Measurements from ENCODE around the gene CNTD1. TPM values are rescaled to one million over a fixed set of nuclear protein-coding genes. Genes with fewer than 3 reads are reported as not detected.
"Not testable (repeated sequence)": the region's sequence is repeated elsewhere in the genome, so short reads cannot be mapped to it uniquely, and the experiment has no call there.

The CNTD1 gene
- polyA plus RNA-seq, 2 donors = 0.18 TPM

DNA sequence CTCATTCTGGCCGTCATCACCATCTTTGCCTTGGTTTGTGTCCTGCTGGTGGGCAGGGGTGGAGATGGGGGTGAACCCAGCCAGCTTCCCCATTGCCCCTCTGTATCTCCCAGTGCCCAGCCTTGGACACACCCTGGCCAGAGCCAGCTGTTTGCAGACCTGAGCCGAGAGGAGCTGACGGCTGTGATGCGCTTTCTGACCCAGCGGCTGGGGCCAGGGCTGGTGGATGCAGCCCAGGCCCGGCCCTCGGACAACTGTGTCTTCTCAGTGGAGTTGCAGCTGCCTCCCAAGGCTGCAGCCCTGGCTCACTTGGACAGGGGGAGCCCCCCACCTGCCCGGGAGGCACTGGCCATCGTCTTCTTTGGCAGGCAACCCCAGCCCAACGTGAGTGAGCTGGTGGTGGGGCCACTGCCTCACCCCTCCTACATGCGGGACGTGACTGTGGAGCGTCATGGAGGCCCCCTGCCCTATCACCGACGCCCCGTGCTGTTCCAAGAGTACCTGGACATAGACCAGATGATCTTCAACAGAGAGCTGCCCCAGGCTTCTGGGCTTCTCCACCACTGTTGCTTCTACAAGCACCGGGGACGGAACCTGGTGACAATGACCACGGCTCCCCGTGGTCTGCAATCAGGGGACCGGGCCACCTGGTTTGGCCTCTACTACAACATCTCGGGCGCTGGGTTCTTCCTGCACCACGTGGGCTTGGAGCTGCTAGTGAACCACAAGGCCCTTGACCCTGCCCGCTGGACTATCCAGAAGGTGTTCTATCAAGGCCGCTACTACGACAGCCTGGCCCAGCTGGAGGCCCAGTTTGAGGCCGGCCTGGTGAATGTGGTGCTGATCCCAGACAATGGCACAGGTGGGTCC, 52.9 kb downstream of the CNTD1 start:
- not testable (repeated sequence) for H3K27me3 ChIP-seq (ENCODE audit: control insufficient read depth in 1 of 2, insufficient read depth in 2 of 2, low read length in 2 of 2); H3K4me1 ChIP-seq (ENCODE audit: control insufficient read depth in 2 of 2, insufficient read depth in 2 of 2, low read length in 1 of 2); H3K9me3 ChIP-seq (ENCODE audit: control insufficient read depth in 2 of 2, insufficient read depth in 1 of 2, low read depth in 1 of 2, low read length in 1 of 2); H3K36me3 ChIP-seq (ENCODE audit: control insufficient read depth in 2 of 2, insufficient read depth in 2 of 2, low read length in 1 of 2)
- Histone ChIP-seq H3K27ac (ENCODE audit: low read depth in 2 of 2, low read length in 1 of 2) (peak overlapping the region; percentile 73 to 82), H3K4me3 (ENCODE audit: low read depth in 1 of 2, low read length in 2 of 2) (peak overlapping the region; percentile 27 to 29)
- 74 to 90% methylated on average over 13 to 25 of the region's 28 CpGs for WGBS, 2 donors

- WGBS, 2 donors = 75% methylated on average over 15 of the region's 15 CpGs
- peak overlapping the region; percentile 16 to 31 for H3K4me3 ChIP-seq (ENCODE audit: low read depth in 1 of 2, low read length in 2 of 2)
Measured at GRCh38 chr17:42852351-42852750, 53.7 kb downstream of the CNTD1 start.

DNA sequence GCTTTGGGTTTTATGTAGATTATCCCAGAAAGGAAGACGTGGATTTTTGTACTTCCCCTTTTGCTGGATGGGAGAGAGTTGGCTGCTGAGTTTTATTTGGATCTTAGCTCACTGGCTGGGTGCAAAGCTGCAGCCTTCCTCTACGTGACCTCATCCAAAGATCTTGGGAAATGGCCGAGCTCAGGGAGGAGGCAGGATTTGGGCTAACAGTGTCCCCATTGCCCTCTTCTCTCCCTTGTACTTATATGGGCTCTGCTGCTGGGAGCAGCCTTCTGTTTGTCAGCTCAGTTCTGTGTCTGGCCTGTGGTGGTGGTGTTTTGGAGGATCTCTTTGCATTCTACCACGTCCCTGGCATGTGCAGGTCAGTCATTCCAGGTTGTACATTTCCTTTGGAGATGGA, 54.3 kb downstream of the CNTD1 start:
- Histone ChIP-seq H3K4me1 (ENCODE audit: control insufficient read depth in 2 of 2, insufficient read depth in 2 of 2, low read length in 1 of 2) (peaks cover 4 to 5% of the 10 kb centered on the region in 2 donors), H3K9me3 (ENCODE audit: control insufficient read depth in 2 of 2, insufficient read depth in 1 of 2, low read depth in 1 of 2, low read length in 1 of 2) (no peaks in the 10 kb centered on the region), H3K4me3 (ENCODE audit: low read depth in 1 of 2, low read length in 2 of 2) (peak overlapping the region in 1 of 2 donors; percentile 31), H3K27ac (ENCODE audit: low read depth in 2 of 2, low read length in 1 of 2) (peak overlapping the region; percentile 59 to 80), H3K27me3 (ENCODE audit: control insufficient read depth in 1 of 2, insufficient read depth in 2 of 2, low read length in 2 of 2) (no peaks in the 10 kb centered on the region), H3K36me3 (ENCODE audit: control insufficient read depth in 2 of 2, insufficient read depth in 2 of 2, low read length in 1 of 2) (no peaks in the 10 kb centered on the region)
- 50 to 61% methylated on average over 4 of the region's 4 CpGs for WGBS, 2 donors

More at GRCh38 chr17:42852351-42852750, 53.7 kb downstream of the CNTD1 start:
- H3K36me3 ChIP-seq (ENCODE audit: control insufficient read depth in 2 of 2, insufficient read depth in 2 of 2, low read length in 1 of 2) = no peaks in the 10 kb centered on the region
- no peaks in the 10 kb centered on the region for H3K9me3 ChIP-seq (ENCODE audit: control insufficient read depth in 2 of 2, insufficient read depth in 1 of 2, low read depth in 1 of 2, low read length in 1 of 2)
- H3K4me1 ChIP-seq (ENCODE audit: control insufficient read depth in 2 of 2, insufficient read depth in 2 of 2, low read length in 1 of 2) = peaks cover 4 to 5% of the 10 kb centered on the region in 2 donors
- H3K27me3 ChIP-seq (ENCODE audit: control insufficient read depth in 1 of 2, insufficient read depth in 2 of 2, low read length in 2 of 2) = no peaks in the 10 kb centered on the region
- H3K27ac ChIP-seq (ENCODE audit: low read depth in 2 of 2, low read length in 1 of 2) = peak overlapping the region; percentile 59 to 80

- Histone ChIP-seq H3K27ac (ENCODE audit: low read depth in 2 of 2, low read length in 1 of 2) (peak overlapping the region in 1 of 2 donors; percentile 45), H3K4me1 (ENCODE audit: control insufficient read depth in 2 of 2, insufficient read depth in 2 of 2, low read length in 1 of 2) (peaks cover 4 to 5% of the 10 kb centered on the region in 2 donors), H3K36me3 (ENCODE audit: control insufficient read depth in 2 of 2, insufficient read depth in 2 of 2, low read length in 1 of 2) (no peaks in the 10 kb centered on the region), H3K9me3 (ENCODE audit: control insufficient read depth in 2 of 2, insufficient read depth in 1 of 2, low read depth in 1 of 2, low read length in 1 of 2) (no peaks in the 10 kb centered on the region), H3K4me3 (ENCODE audit: low read depth in 1 of 2, low read length in 2 of 2) (peak overlapping the region; percentile 5 to 31), H3K27me3 (ENCODE audit: control insufficient read depth in 1 of 2, insufficient read depth in 2 of 2, low read length in 2 of 2) (no peaks in the 10 kb centered on the region)
- 64 to 72% methylated on average over 5 of the region's 5 CpGs for WGBS, 2 donors
Measured at GRCh38 chr17:42853597-42853967, 54.9 kb downstream of the CNTD1 start.

- no peaks in the 10 kb centered on the region for H3K36me3 ChIP-seq (ENCODE audit: control insufficient read depth in 2 of 2, insufficient read depth in 2 of 2, low read length in 1 of 2)
- H3K9me3 ChIP-seq (ENCODE audit: control insufficient read depth in 2 of 2, insufficient read depth in 1 of 2, low read depth in 1 of 2, low read length in 1 of 2) = no peaks in the 10 kb centered on the region
- peaks cover 4 to 5% of the 10 kb centered on the region in 2 donors for H3K4me1 ChIP-seq (ENCODE audit: control insufficient read depth in 2 of 2, insufficient read depth in 2 of 2, low read length in 1 of 2)
- 71 to 75% methylated on average over 15 of the region's 15 CpGs for WGBS, 2 donors
- peak overlapping the region in 1 of 2 donors; percentile 45 for H3K27ac ChIP-seq (ENCODE audit: low read depth in 2 of 2, low read length in 1 of 2)
- no peaks in the 10 kb centered on the region for H3K27me3 ChIP-seq (ENCODE audit: control insufficient read depth in 1 of 2, insufficient read depth in 2 of 2, low read length in 2 of 2)
- peak overlapping the region; percentile 5 to 31 for H3K4me3 ChIP-seq (ENCODE audit: low read depth in 1 of 2, low read length in 2 of 2)
Measured at GRCh38 chr17:42853968-42854790, 55.5 kb downstream of the CNTD1 start.

DNA sequence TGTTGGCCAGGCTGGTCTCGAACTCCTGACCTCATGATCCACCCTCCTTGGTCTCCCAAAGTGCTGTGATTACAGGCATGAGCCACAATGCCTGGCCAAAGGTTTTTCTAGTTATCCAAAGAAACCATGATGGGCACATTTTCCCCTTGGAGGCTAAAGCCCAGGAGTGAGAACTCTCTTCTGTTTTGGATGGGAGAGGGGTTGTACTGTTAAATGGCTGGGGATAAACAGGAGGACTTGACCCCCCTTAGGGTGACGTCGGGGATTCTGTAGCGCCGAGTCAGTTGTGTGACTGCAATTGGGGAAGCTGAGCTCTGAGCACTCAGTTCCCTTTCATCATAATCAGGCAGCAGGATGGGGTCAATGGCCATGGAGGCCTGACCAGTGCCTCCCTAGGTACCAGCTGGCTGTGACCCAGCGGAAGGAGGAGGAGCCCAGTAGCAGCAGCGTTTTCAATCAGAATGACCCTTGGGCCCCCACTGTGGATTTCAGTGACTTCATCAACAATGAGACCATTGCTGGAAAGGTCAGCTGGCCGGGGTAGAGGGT, 56.5 kb downstream of the CNTD1 start:
- Histone ChIP-seq H3K36me3 (ENCODE audit: control insufficient read depth in 2 of 2, insufficient read depth in 2 of 2, low read length in 1 of 2) (no peaks in the 10 kb centered on the region), H3K27me3 (ENCODE audit: control insufficient read depth in 1 of 2, insufficient read depth in 2 of 2, low read length in 2 of 2) (no peaks in the 10 kb centered on the region), H3K27ac (ENCODE audit: low read depth in 2 of 2, low read length in 1 of 2) (peak overlapping the region in 1 of 2 donors; percentile 7), H3K9me3 (ENCODE audit: control insufficient read depth in 2 of 2, insufficient read depth in 1 of 2, low read depth in 1 of 2, low read length in 1 of 2) (no peaks in the 10 kb centered on the region), H3K4me1 (ENCODE audit: control insufficient read depth in 2 of 2, insufficient read depth in 2 of 2, low read length in 1 of 2) (peaks cover 0 to under 1% of the 10 kb centered on the region in 2 donors), H3K4me3 (ENCODE audit: low read depth in 1 of 2, low read length in 2 of 2) (no peak overlapping the region)
- 72 to 79% methylated on average over 8 of the region's 8 CpGs for WGBS, 2 donors

DNA sequence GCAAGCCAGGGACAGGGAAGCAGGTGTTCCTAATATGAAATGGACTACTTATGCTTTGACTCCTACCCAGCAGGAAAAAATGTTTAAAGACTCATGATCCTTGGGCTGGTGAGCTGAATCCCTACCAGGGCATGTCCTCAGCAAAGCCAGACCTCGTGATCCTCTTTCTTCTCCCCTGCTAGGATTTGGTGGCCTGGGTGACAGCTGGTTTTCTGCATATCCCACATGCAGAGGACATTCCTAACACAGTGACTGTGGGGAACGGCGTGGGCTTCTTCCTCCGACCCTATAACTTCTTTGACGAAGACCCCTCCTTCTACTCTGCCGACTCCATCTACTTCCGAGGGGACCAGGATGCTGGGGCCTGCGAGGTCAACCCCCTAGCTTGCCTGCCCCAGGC, 57.4 kb downstream of the CNTD1 start:
- H3K36me3 ChIP-seq (ENCODE audit: control insufficient read depth in 2 of 2, insufficient read depth in 2 of 2, low read length in 1 of 2); H3K9me3 ChIP-seq (ENCODE audit: control insufficient read depth in 2 of 2, insufficient read depth in 1 of 2, low read depth in 1 of 2, low read length in 1 of 2); H3K4me3 ChIP-seq (ENCODE audit: low read depth in 1 of 2, low read length in 2 of 2); H3K27me3 ChIP-seq (ENCODE audit: control insufficient read depth in 1 of 2, insufficient read depth in 2 of 2, low read length in 2 of 2); H3K27ac ChIP-seq (ENCODE audit: low read depth in 2 of 2, low read length in 1 of 2); H3K4me1 ChIP-seq (ENCODE audit: control insufficient read depth in 2 of 2, insufficient read depth in 2 of 2, low read length in 1 of 2): not testable (repeated sequence)
- WGBS, 2 donors = 72 to 92% methylated on average over 5 to 8 of the region's 8 CpGs

DNA sequence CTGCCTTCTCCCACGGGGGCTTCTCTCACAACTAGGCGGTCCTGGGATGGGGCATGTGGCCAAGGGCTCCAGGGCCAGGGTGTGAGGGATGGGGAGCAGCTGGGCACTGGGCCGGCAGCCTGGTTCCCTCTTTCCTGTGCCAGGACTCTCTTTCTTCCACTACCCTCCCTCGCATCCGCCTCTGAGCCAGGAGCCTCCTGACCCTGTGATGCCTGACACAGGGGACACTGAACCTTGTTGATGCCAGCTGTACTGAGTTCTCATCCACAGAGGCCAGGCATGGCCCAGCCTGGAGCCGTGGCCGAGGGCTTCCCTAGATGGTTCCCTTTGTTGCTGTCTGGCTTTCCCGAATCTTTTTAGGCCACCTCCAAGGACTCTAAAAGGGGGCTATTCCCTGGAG, 57.9 kb downstream of the CNTD1 start:
- peak overlapping the region in 1 of 2 donors; percentile 64 for H3K27ac ChIP-seq (ENCODE audit: low read depth in 2 of 2, low read length in 1 of 2)
- H3K9me3 ChIP-seq (ENCODE audit: control insufficient read depth in 2 of 2, insufficient read depth in 1 of 2, low read depth in 1 of 2, low read length in 1 of 2); H3K4me3 ChIP-seq (ENCODE audit: low read depth in 1 of 2, low read length in 2 of 2); H3K27me3 ChIP-seq (ENCODE audit: control insufficient read depth in 1 of 2, insufficient read depth in 2 of 2, low read length in 2 of 2); H3K4me1 ChIP-seq (ENCODE audit: control insufficient read depth in 2 of 2, insufficient read depth in 2 of 2, low read length in 1 of 2); H3K36me3 ChIP-seq (ENCODE audit: control insufficient read depth in 2 of 2, insufficient read depth in 2 of 2, low read length in 1 of 2): not testable (repeated sequence)
- 62 to 69% methylated on average over 5 to 6 of the region's 8 CpGs for WGBS, 2 donors

- WGBS, 2 donors = 77 to 89% methylated on average over 1 of the region's 1 CpG
- Histone ChIP-seq H3K27ac (ENCODE audit: low read depth in 2 of 2, low read length in 1 of 2) (no peak overlapping the region), H3K36me3 (ENCODE audit: control insufficient read depth in 2 of 2, insufficient read depth in 2 of 2, low read length in 1 of 2) (no peaks in the 10 kb centered on the region), H3K27me3 (ENCODE audit: control insufficient read depth in 1 of 2, insufficient read depth in 2 of 2, low read length in 2 of 2) (no peaks in the 10 kb centered on the region), H3K4me3 (ENCODE audit: low read depth in 1 of 2, low read length in 2 of 2) (no peak overlapping the region), H3K9me3 (ENCODE audit: control insufficient read depth in 2 of 2, insufficient read depth in 1 of 2, low read depth in 1 of 2, low read length in 1 of 2) (no peaks in the 10 kb centered on the region), H3K4me1 (ENCODE audit: control insufficient read depth in 2 of 2, insufficient read depth in 2 of 2, low read length in 1 of 2) (no peaks in the 10 kb centered on the region)
Measured at GRCh38 chr17:42857389-42857788, 58.7 kb downstream of the CNTD1 start.
